ENCODE measurements around the gene UBASH3A.

The UBASH3A gene

GRCh38 chr21:42436914-42437313 is 33.2 kb downstream of the UBASH3A start:
- H3K4me3 ChIP-seq (replicated peaks in 1 of 2; ENCODE audit: low read depth in 2 of 2, low read length in 2 of 2) = no peak overlapping the region
- no peak for DNase-seq (ENCODE audit: low read depth in 2 of 2)
- no peak for TF ChIP-seq CTCF (IDR thresholded peaks at IDR 0.05; ENCODE audit: low read depth, low read length)

GRCh38 chr21:42437786-42438185 is 34.1 kb downstream of the UBASH3A start:
- no peak for TF ChIP-seq CTCF (IDR thresholded peaks at IDR 0.05; ENCODE audit: low read depth, low read length)
- no peak overlapping the region for H3K4me3 ChIP-seq (replicated peaks in 1 of 2; ENCODE audit: low read depth in 2 of 2, low read length in 2 of 2)
- DNase-seq (ENCODE audit: low read depth in 2 of 2) = no peak

GRCh38 chr21:42438316-42439205 is 34.9 kb downstream of the UBASH3A start:
- no peak for TF ChIP-seq CTCF (IDR thresholded peaks at IDR 0.05; ENCODE audit: low read depth, low read length)
- DNase-seq (ENCODE audit: low read depth in 2 of 2) = no peak
- H3K4me3 ChIP-seq (replicated peaks in 1 of 2; ENCODE audit: low read depth in 2 of 2, low read length in 2 of 2) = no peak overlapping the region

- no peak for DNase-seq (ENCODE audit: low read depth in 2 of 2)
- TF ChIP-seq CTCF (IDR thresholded peaks at IDR 0.05; ENCODE audit: low read depth, low read length) = no peak
- no peak overlapping the region for H3K4me3 ChIP-seq (replicated peaks in 1 of 2; ENCODE audit: low read depth in 2 of 2, low read length in 2 of 2)
Observed at GRCh38 chr21:42439284-42440186, 35.8 kb downstream of the UBASH3A start.

- DNase-seq (ENCODE audit: low read depth in 2 of 2) = no peak
- no peak overlapping the region for H3K4me3 ChIP-seq (replicated peaks in 1 of 2; ENCODE audit: low read depth in 2 of 2, low read length in 2 of 2)
- TF ChIP-seq CTCF (IDR thresholded peaks at IDR 0.05; ENCODE audit: low read depth, low read length) = no peak
Observed at GRCh38 chr21:42440187-42440792, 36.6 kb downstream of the UBASH3A start.

- no peak for DNase-seq (ENCODE audit: low read depth in 2 of 2)
- H3K4me3 ChIP-seq (replicated peaks in 1 of 2; ENCODE audit: low read depth in 2 of 2, low read length in 2 of 2) = no peak overlapping the region
- TF ChIP-seq CTCF (IDR thresholded peaks at IDR 0.05; ENCODE audit: low read depth, low read length) = no peak
Observed at GRCh38 chr21:42441963-42442362, 38.3 kb downstream of the UBASH3A start.

Data from cardiac fibroblast (primary cell).